Measurements from ENCODE around the gene ACSL4. TPM values are rescaled to one million over a fixed set of nuclear protein-coding genes. Genes with fewer than 3 reads are reported as not detected.
"Not testable (repeated sequence)": the region's sequence is repeated elsewhere in the genome, so short reads cannot be mapped to it uniquely, and the experiment has no call there.

ACSL4 gene
- total RNA-seq = 196 TPM

DNA sequence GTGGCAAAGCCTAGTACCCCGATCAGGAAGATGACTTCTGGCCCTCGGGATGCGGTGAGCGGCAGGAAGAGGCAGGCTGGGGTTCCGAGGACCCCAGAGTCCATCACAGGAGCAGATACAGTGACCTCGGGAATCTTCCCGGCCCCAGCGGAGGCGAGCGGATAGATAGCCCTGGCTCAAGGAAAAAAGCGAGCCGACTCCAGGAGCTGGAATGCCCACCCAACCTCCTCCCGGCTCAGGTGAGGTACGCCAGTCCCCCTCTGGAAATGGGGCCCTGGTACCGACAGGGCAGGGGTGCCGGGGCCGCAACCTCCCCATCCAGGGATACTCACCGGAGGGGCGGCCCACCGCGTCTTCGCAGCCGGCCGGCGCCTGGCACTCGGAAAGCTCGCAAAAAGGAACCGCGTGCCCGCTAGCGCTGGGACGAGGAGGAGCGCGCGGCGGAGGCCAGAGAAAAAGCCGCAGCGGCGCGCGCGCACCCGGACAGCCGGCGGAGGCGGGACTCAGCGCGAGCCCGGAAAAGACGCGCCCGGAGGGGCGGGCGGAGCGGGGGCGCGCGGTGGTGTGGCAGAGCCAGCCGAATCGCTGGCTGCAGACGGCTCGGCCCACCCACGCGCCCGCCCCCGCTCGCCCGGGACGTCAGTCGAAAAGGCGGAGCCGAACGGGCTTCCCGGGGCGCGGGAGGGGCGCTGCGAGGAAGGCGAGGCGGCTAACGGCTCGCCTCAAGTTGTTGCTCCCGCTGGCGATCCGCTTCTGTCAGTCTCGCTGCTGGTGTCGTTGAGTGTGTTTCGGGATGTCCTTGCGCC lies at the start of gene ACSL4:
Gene ACSL4, minus strand, starts transcription at position 451 of the 806 bp plus-strand sequence. CDS start 49,894 bp downstream, outside the sequence.
- DNase-seq = peak; percentile 74

GRCh38 chrX:109777749-109778148 lies 44.7 kb upstream of the ACSL4 start:
- no peak for DNase-seq

- DNase-seq = no peak
Observed at GRCh38 chrX:109776986-109777385, 43.9 kb upstream of the ACSL4 start.

DNA sequence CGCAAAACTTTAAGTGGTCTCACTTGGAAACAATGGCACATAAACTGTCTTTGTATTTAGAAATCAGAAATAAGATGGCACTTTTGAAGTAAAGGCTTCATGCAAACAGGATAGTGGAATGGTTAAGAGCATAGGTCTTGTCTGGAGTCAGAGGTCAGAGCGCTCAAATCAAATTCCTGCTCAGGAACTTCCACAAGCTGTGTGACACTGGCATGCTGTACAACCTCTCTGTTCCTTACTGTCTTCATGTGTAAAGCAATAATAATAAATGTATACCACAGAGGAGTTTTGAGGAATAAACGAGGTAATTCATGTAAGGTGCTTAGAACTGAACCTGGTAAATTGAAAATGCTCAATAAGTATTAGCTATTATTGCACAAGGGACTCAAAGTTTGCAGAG lies 43.4 kb upstream of the ACSL4 start:
- no peak for DNase-seq

DNA sequence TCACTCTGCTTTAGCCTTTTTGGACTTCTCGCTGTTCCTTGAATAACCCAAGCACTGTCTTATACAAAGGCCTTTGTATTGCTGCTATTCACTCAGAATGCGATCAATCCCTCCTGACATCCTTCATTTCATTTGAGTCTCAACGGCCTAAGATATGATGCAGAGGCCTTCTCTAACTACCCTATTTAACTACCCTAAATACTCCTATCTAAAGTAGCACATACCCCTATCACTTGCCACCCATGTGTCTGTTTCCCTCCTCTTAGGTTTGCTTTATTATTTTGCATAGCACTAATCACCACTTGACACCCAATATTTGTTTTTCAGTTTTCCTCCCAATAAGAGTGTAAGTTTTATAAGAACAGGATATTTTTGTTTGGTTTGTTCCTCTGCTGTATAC lies 42.3 kb upstream of the ACSL4 start:
- no peak for DNase-seq

DNA sequence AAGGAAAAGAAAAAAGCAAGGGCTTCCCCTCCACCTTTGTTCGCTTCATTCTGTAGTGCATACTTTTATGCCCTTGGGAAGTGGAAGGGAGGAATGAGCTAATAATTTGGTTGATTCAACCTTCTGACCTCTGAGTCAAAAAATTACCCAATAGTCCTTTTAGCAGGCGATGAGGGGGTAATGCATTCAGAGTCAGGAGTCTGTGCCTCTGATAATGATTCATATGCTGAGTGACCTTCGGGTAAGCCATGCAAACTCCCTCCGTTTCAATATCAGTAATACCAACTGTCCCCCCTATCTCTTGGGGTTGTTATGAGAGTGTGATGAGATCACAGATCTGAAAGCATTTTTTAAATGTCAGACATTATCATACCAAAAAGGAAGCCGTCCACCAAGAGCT lies 41.6 kb upstream of the ACSL4 start:
- DNase-seq = no peak

GRCh38 chrX:109774136-109774535 lies 41.1 kb upstream of the ACSL4 start:
- no peak for DNase-seq

GRCh38 chrX:109773374-109773773 lies 40.3 kb upstream of the ACSL4 start:
- DNase-seq = no peak

GRCh38 chrX:109770780-109771179 lies 37.7 kb upstream of the ACSL4 start:
- DNase-seq = no peak

GRCh38 chrX:109760922-109761250 lies 27.8 kb upstream of the ACSL4 start:
- no peak for DNase-seq

GRCh38 chrX:109760209-109760921 lies 27.3 kb upstream of the ACSL4 start:
- no peak for DNase-seq

- no peak for DNase-seq
Observed at GRCh38 chrX:109753256-109753655, 20.2 kb upstream of the ACSL4 start.

DNA sequence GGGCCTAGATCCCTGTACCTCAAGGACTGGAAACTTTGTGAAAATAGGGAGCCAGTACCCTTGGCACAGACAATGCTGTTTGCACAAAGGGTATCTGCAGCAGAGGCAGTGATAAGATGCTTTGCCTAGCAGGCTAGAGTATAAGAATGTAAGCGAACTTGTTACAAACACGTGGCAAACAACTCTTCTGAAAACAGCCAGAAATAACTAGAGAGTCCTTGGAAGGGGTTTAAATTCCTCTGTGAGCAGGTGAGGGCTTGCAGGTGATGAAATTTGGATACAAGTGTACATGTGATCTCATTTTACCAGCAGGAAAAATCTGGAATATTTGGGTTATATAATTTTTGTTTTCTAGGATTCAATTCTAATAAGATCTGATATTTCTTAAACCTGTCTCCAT lies 18.6 kb upstream of the ACSL4 start:
- DNase-seq = no peak

DNA sequence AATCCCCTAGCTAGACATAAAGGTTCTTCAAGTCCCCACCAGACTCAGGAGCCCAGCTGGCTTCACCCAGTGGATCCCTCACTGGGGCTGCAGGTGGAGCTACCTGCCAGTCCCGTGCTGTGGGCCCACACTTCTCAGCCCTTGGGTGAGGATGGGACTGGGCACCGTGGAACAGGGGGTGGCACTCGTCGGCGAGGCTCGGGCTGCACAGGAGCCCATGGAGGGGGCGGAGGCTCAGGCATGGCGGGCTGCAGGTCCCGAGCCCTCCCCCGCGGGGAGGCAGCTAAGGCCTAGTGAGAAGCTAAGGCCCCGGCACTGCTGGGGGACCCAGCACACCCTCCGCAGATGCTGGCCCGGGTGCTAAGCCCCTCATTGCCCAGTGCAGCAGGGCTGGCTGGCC lies 16.1 kb upstream of the ACSL4 start:
- no peak for DNase-seq

DNA sequence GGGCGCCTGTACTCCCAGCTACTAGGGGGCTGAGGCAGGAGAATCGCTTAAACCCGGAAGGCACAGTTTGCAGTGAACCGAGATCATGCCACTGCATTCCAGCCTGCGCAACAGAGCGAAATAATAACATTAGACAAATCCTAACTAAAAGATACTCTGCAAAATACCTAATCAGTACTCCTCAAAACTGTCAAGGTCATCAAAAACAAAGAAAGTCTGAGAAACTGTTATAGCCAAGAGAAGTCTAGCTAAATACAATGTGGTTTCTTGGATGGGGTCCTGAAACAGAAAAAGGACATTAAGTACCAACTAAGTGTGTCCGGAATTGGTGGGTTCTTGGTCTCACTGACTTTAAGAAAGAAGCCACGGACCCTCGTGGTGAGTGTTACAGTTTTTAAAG lies 14.6 kb upstream of the ACSL4 start:
- DNase-seq = no peak

GRCh38 chrX:109742722-109743121 lies 9.7 kb upstream of the ACSL4 start:
- no peak for DNase-seq

- DNase-seq = not testable (repeated sequence)
Observed at GRCh38 chrX:109740896-109741295, 7.8 kb upstream of the ACSL4 start.

DNA sequence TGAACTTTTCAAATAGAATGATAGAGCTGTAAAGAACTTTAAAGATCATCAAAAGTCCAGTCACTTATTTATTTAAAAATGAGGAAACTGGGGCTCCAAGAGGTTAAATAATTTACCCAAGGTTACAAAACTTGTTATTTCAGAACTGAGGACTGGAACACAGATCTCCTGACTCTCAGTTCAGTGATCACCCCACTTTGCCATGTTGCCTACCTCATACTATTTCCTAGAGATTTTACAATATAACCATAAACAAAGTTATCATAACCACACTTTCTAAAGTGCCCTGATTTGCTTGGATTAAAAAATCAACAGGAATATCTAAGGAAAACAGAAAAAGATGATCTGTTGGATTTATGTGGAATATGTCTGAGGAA lies 7.4 kb upstream of the ACSL4 start:
- no peak for DNase-seq

DNA sequence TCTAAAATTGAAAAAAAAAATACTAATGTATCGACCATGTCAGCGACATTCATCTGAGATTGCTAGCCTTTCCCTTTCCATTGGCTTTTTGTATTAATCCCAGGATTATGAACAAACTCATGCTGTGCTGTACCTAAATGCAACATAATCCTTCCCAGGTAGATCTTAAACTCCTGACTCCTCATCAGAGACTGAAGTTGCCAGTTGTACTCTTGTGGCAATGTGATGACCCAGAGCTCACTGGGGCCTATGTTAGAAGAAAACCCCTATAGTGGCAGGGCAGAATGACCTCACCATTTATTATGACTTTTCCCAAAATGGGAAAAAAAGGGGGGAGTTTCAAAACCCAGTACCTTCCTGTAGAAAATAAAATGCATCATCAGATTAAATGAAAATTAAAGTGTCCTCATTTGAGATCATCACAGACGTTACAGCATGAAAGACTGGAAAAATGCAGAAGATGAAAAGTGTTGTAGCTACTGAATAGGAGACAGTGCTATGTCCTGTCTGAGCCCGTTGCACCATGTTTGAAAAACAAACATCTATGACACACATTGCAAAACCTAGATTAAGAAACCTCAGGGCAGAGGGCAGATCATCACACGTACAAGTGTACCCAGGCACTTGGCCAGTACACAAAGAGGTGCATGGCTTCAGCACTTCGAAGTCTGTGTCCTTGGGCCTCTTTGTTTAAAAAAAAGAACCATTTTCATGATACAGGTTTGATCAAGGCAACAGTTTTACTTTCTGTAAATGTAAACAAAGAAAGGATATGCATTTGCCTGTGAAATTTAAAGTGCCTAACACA lies 6.8 kb upstream of the ACSL4 start:
- DNase-seq = no peak

- DNase-seq = no peak
Observed at GRCh38 chrX:109735202-109735744, 2.2 kb upstream of the ACSL4 start.

DNA sequence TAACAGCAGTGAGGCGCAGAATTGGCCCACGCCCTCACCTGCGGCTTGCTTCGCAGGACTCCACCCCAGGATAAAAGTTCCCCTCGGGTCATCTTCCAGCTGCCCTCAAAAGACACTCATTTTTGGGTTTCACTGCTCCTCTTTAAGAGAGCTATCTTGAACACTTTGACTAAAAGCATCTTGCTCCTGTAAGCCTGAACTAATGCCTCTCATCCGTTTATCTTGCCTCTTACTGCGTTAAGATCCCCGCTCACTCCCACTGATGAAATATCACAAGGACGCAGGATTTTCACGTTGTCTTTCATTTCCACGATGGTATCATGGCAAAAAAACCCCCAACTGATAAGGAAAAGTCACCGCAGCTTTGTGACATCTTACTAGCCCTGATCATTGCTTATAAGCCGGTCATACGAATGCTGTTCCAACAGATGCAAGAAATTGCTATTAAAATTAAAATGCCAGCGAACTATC lies 591 bp upstream of the ACSL4 start:
- DNase-seq = no peak

GRCh38 chrX:109732017-109732801 lies 848 bp downstream of the ACSL4 start:
- DNase-seq = no peak
